GM12878 (cell line): ENCODE data around the gene DCK. TPM values are rescaled to one million over a fixed set of nuclear protein-coding genes. Genes with fewer than 3 reads are reported as not detected.

Source experiments
- ATAC-seq: fragments of 200-7000 bp; cut with Tn5 transposase; 3 replicates; pipeline ENCODE4 v1.9.1; 2020; ENCODE audit warnings: mild to moderate bottlenecking, moderate library complexity
- BruUV-seq: library from RNA; stranded (reverse); fragments of 400-500 nt; replicated peaks from 2 replicates; lab custom pipeline; 2021; lab: Mats Ljungman, UMichigan
- CTCF ChIA-PET: fragments of 300-600 bp; sonication (Branson Sonifier 250); formaldehyde crosslinking; extraction: SDS; loops from one replicate; lab custom pipeline; 2021; ENCODE audit warnings: inconsistent platforms; lab: Yijun Ruan, JAX
- POLR2A ChIA-PET: fragments of 350-600 bp; formaldehyde crosslinking; extraction: SDS; loops from one replicate; lab custom pipeline; 2021; ENCODE audit warnings: inconsistent platforms; lab: Charles Lee
- RAD21 ChIA-PET: fragments of 300-600 bp; sonication (Branson Sonifier 250); formaldehyde crosslinking; loops from one replicate; lab custom pipeline; 2023; ENCODE audit warnings: antibody characterized with exemption; ENCODE audit not compliant: unreplicated experiment; lab: Charles Lee
- SMC1A ChIA-PET: fragments of 300-600 bp; sonication (Branson Sonifier 250); formaldehyde crosslinking; loops from one replicate; lab custom pipeline; 2023; ENCODE audit not compliant: unreplicated experiment, uncharacterized antibody; lab: Charles Lee
- DNase-seq: peaks from one replicate; pipeline ENCODE4 v3.0.0-alpha.2; 2011; ENCODE audit warnings: low read depth, low spot score
- FAIRE-seq: peaks from 3 replicates; lab custom pipeline; 2011; peaks lifted over from hg19 to GRCh38; lab: Jason Lieb, UNC
- H2AFZ ChIP-seq: 2 replicates; pipeline ENCODE4 v1.6.0; 2011; ENCODE audit warnings: low read depth, low read length, control low read depth; ENCODE audit not compliant: control insufficient read depth
- H3K27ac ChIP-seq: 2 replicates; pipeline ENCODE4 v1.5.1; 2011; ENCODE audit warnings: control low read depth; ENCODE audit not compliant: control insufficient read depth, insufficient read depth
- H3K27me3 ChIP-seq, 2 experiments: replicated peaks in 1 of 2; 2 replicates each; pipeline versions ENCODE4 v1.6.0 to v1.6.1; 2011; ENCODE audit warnings: low read length in 1 of 2; ENCODE audit not compliant: control insufficient read depth in 2 of 2, insufficient read depth in 2 of 2
- H3K36me3 ChIP-seq, 2 experiments: 2 replicates each; pipeline ENCODE4 v1.5.1; 2011; ENCODE audit warnings: low read length in 1 of 2; ENCODE audit not compliant: control insufficient read depth in 2 of 2, insufficient read depth in 2 of 2
- H3K4me1 ChIP-seq: 2 replicates; pipeline ENCODE4 v1.6.1; 2011; ENCODE audit warnings: mild to moderate bottlenecking, low read length, moderate library complexity, mixed read lengths; ENCODE audit not compliant: control insufficient read depth, insufficient read depth
- H3K4me2 ChIP-seq: 2 replicates; pipeline ENCODE4 v1.6.0; 2011; ENCODE audit warnings: control low read depth; ENCODE audit not compliant: control insufficient read depth, insufficient read depth
- H3K4me3 ChIP-seq: fragments of 200-600 bp; sonication (generic); 2 replicates; pipeline ENCODE4 v1.5.1; 2016
- H3K79me2 ChIP-seq: 2 replicates; pipeline ENCODE4 v1.6.0; 2011; ENCODE audit warnings: low read length; ENCODE audit not compliant: control insufficient read depth, insufficient read depth
- H3K9ac ChIP-seq: 2 replicates; pipeline ENCODE4 v1.8.0; 2011; ENCODE audit warnings: low read length, control low read depth, mixed read lengths; ENCODE audit not compliant: control insufficient read depth, insufficient read depth
- H3K9me3 ChIP-seq: replicated peaks from 3 replicates; pipeline ENCODE4 v1.5.1; 2011; ENCODE audit warnings: mild to moderate bottlenecking, low read length; ENCODE audit not compliant: control insufficient read depth, insufficient read depth
- H4K20me1 ChIP-seq: 2 replicates; pipeline ENCODE4 v1.6.0; 2011; ENCODE audit not compliant: control insufficient read depth, insufficient read depth
- ATF2 ChIP-seq: IDR thresholded peaks from 2 replicates; pipeline ENCODE4 v1.6.1; 2012; ENCODE audit warnings: low read length, inconsistent platforms
- CEBPZ ChIP-seq: fragments of 150-350 bp; IDR thresholded peaks from 2 replicates; pipeline ENCODE4 v1.6.1; 2016; ENCODE audit warnings: low read depth, low read length
- CHD4 ChIP-seq: fragments of 200-600 bp; sonication (generic); IDR thresholded peaks from 2 replicates; pipeline ENCODE4 v1.6.1; 2016; ENCODE audit warnings: mild to moderate bottlenecking
- EP300 ChIP-seq, 2 experiments: fragments of 150-350 bp in 1 of 2; IDR thresholded peaks; 2 replicates each; pipeline ENCODE4 v1.6.1; 2011 to 2012; ENCODE audit warnings: low read depth in 2 of 2, low read length in 2 of 2, borderline replicate concordance in 1 of 2, improper control_type of control experiment in 1 of 2, inconsistent platforms in 1 of 2; ENCODE audit not compliant: control insufficient read depth in 1 of 2
- KLF5 ChIP-seq: fragments of 450-650 bp; IDR thresholded peaks from 2 replicates; pipeline ENCODE4 v1.6.1; 2014; ENCODE audit warnings: mild to moderate bottlenecking; ENCODE audit not compliant: partially characterized antibody
- MAX ChIP-seq: IDR thresholded peaks from 2 replicates; pipeline ENCODE4 v1.6.1; 2012; ENCODE audit warnings: low read depth, low read length, improper control_type of control experiment
- MYB ChIP-seq: fragments of 150-350 bp; IDR thresholded peaks from 2 replicates; pipeline ENCODE4 v1.6.1; 2014; ENCODE audit warnings: mild to moderate bottlenecking, low read depth, low read length, borderline replicate concordance
- NFIC ChIP-seq: IDR thresholded peaks from 2 replicates; pipeline ENCODE4 v1.6.1; 2012; ENCODE audit warnings: low read depth, mild to moderate bottlenecking, inconsistent platforms, low read length, moderate library complexity
- PKNOX1 ChIP-seq: fragments of 450-650 bp; IDR thresholded peaks from 2 replicates; pipeline ENCODE4 v1.6.1; 2016; ENCODE audit warnings: mild to moderate bottlenecking
- RELB ChIP-seq: fragments of 450-650 bp; IDR thresholded peaks from 2 replicates; pipeline ENCODE4 v1.6.1; 2017; ENCODE audit warnings: low read depth, mild to moderate bottlenecking, moderate library complexity
- SMAD1 ChIP-seq: fragments of 450-650 bp; IDR thresholded peaks from 2 replicates; pipeline ENCODE4 v1.6.1; 2018; ENCODE audit warnings: mild to moderate bottlenecking, low read depth; ENCODE audit not compliant: partially characterized antibody
- SUPT20H ChIP-seq: IDR thresholded peaks from 2 replicates; pipeline ENCODE4 v1.6.1; 2011; ENCODE audit warnings: low read depth, mild to moderate bottlenecking, low read length, moderate library complexity, borderline replicate concordance; ENCODE audit not compliant: control insufficient read depth
- WGBS: methylation state at CpG from one replicate; pipeline ENCODE4 v1.1.6; 2016; ENCODE audit warnings: low lambda C conversion rate; ENCODE audit not compliant: insufficient replicate concordance, insufficient coverage; ENCODE audit errors: missing lambda C conversion rate; 5-methylcytosine and 5-hydroxymethylcytosine counted together
- in situ Hi-C: fragments of 300-500 bp; cut with MboI; formaldehyde crosslinking; loops from 9 replicates; pipeline ENCODE4 v1.14.3; 2018; ENCODE audit warnings: mixed read lengths
- intact Hi-C: fragments of 100-400 bp; cut with micrococcal nuclease; formaldehyde crosslinking; loops from one replicate; pipeline ENCODE4 v1.14.2; 2022; ENCODE audit not compliant: unreplicated experiment
- polyA plus RNA-seq, 11 experiments: library from polyadenylated mRNA; depleted of rRNA in 4 of 11; unstranded in 6 of 11; stranded (reverse) in 5 of 11; fragments of >200 nt; fragmentation: Nextera tagmentation in 4 of 11; fragmentation: Illumina TruSeq in 1 of 11; extraction: Ambion mirVana in 4 of 11; extraction: Trizol in 1 of 11; gene quantifications; 1 replicate in 1 of 11; 2 replicates in 10 of 11; pipeline versions ENCODE4 v1.2.1 to v1.2.3, GENCODE V29; 2011 to 2016; ENCODE audit warnings: inconsistent platforms in 2 of 11, missing spikeins in 2 of 11, low read depth in 1 of 11
- total RNA-seq, 4 experiments: library from RNA; depleted of rRNA in 3 of 4; stranded (reverse); fragments of >200 nt in 3 of 4; fragmentation: Illumina TruSeq in 1 of 4; extraction: Trizol in 1 of 4; gene quantifications; 2 replicates each; pipeline versions ENCODE4 v1.2.1 to v1.2.3, GENCODE V29; 2013 to 2021

The DCK gene
- total and polyA plus RNA-seq, 10 of the 15 experiments (the other 5 are each of a cell fraction or from before 2014, with no cell fraction given): 20.0 to 69.4 (median 26.2) TPM

GRCh38 chr4:71045256-71045655 is 51.8 kb downstream of the DCK start:
- DNase-seq: no peak
- peaks cover 0 to 4% of the 10 kb centered on the region in 2 experiments; a peak in 1 of 4 replicates for H3K36me3 ChIP-seq
- H3K4me3 ChIP-seq: no peak overlapping the region
- ATAC-seq: no peak
- no peaks in the 10 kb centered on the region for H4K20me1 ChIP-seq
- no peak overlapping the region for H3K27ac ChIP-seq
- H3K9me3 ChIP-seq: no peaks in the 10 kb centered on the region; the same call in 2 of the 3 replicates
- H2AFZ ChIP-seq: no peak overlapping the region
- no peak for FAIRE-seq
- no peak overlapping the region for H3K9ac ChIP-seq
- no TSS peak for BruUV-seq
- H3K4me1 ChIP-seq: no peaks in the 10 kb centered on the region
- WGBS: 80% methylated on average over 4 of the region's 4 CpGs
- POLR2A ChIA-PET: no interaction called here
- H3K79me2 ChIP-seq: no peaks in the 10 kb centered on the region
- in situ Hi-C loops (no loop called here), intact Hi-C loops (no loop called here)
- no peak for TF ChIP-seq CEBPZ
- TF ChIP-seq NFIC: no peak
- TF ChIP-seq MYB: no peak
- no peak for TF ChIP-seq KLF5
- TF ChIP-seq ATF2: no peak
- no peak for TF ChIP-seq MAX
- no peak for TF ChIP-seq RELB
- no peak for TF ChIP-seq SMAD1
- TF ChIP-seq SUPT20H: no peak
- TF ChIP-seq PKNOX1: no peak
- TF ChIP-seq CHD4: no peak
- TF ChIP-seq EP300 (IDR thresholded peaks at IDR 0.05; ENCODE audit: borderline replicate concordance in 1 of 2, control insufficient read depth in 1 of 2, low read depth in 2 of 2, low read length in 2 of 2): no peak
- CTCF ChIA-PET: no interaction called here
- SMC1A ChIA-PET: interaction anchor here (0.7 kb wide), 1 partner anchor 37 kb away, joined by 3 read pairs; no protein-coding TSS in a partner anchor
- no peaks in the 10 kb centered on the region for H3K27me3 ChIP-seq
- no peak overlapping the region for H3K4me2 ChIP-seq
- RAD21 ChIA-PET: no interaction called here
